IMR-90 (cell line): ENCODE data around the gene IL23R. TPM values are rescaled to one million over a fixed set of nuclear protein-coding genes. Genes with fewer than 3 reads are reported as not detected.

Experiments
- ATAC-seq: fragments of 200-7000 bp; cut with Tn5 transposase; 2 replicates; pipeline ENCODE4 v1.9.1; 2020; ENCODE audit warnings: low read depth, mild to moderate bottlenecking, moderate library complexity
- BruUV-seq: library from RNA; stranded (reverse); fragments of 400-500 nt; replicated peaks from 2 replicates; lab custom pipeline; 2021; lab: Mats Ljungman, UMichigan
- CTCF ChIA-PET: fragments of 300-600 bp; formaldehyde crosslinking; extraction: SDS; loops from one replicate; lab custom pipeline; 2021; ENCODE audit warnings: antibody characterized with exemption; lab: Yijun Ruan, JAX
- POLR2A ChIA-PET: fragments of 300-600 bp; sonication (Branson Sonifier 250); formaldehyde crosslinking; loops from one replicate; lab custom pipeline; 2022; ENCODE audit warnings: antibody characterized with exemption; ENCODE audit not compliant: unreplicated experiment; lab: Charles Lee
- DNase-seq: peaks from one replicate; pipeline ENCODE4 v3.0.0; 2013
- H2AFZ ChIP-seq: replicated peaks from 2 replicates; pipeline ENCODE3; 2013; ENCODE audit warnings: low read length, mild to moderate bottlenecking; ENCODE audit not compliant: poor library complexity
- H2AK5ac ChIP-seq: 2 replicates; pipeline ENCODE4 v1.6.1; 2013; ENCODE audit warnings: low read depth, low read length, inconsistent platforms
- H2AK9ac ChIP-seq: replicated peaks from 2 replicates; pipeline ENCODE3; 2013; ENCODE audit warnings: mild to moderate bottlenecking, low read depth, low read length, moderate library complexity; ENCODE audit not compliant: poor library complexity
- H2BK120ac ChIP-seq: 2 replicates; pipeline ENCODE4 v1.6.1; 2013; ENCODE audit warnings: low read depth, low read length, inconsistent platforms
- H2BK15ac ChIP-seq: 3 replicates; pipeline ENCODE4 v1.6.1; 2013; ENCODE audit warnings: low read depth, low read length, inconsistent platforms
- H2BK20ac ChIP-seq: 2 replicates; pipeline ENCODE4 v1.6.1; 2013; ENCODE audit warnings: low read depth, mild to moderate bottlenecking, inconsistent platforms, low read length, moderate library complexity
- H2BK5ac ChIP-seq: 2 replicates; pipeline ENCODE4 v1.6.1; 2013; ENCODE audit warnings: mild to moderate bottlenecking, low read depth, low read length, inconsistent platforms; ENCODE audit not compliant: poor library complexity, severe bottlenecking
- H3K14ac ChIP-seq: replicated peaks from 2 replicates; pipeline ENCODE4 v1.6.1; 2013; ENCODE audit warnings: low read depth, low read length, inconsistent platforms
- H3K18ac ChIP-seq: 2 replicates; pipeline ENCODE4 v1.6.1; 2013; ENCODE audit warnings: low read depth, low read length, control low read depth
- H3K23ac ChIP-seq: 2 replicates; pipeline ENCODE4 v1.6.1; 2013; ENCODE audit warnings: low read depth, low read length, inconsistent platforms
- H3K27ac ChIP-seq: 2 replicates; pipeline ENCODE4 v1.5.1; 2013; ENCODE audit warnings: mild to moderate bottlenecking, control low read depth, low read length; ENCODE audit not compliant: insufficient read depth
- H3K27me3 ChIP-seq: 2 replicates; pipeline ENCODE4 v1.6.1; 2013; ENCODE audit warnings: low read length; ENCODE audit not compliant: control insufficient read depth, insufficient read depth
- H3K36me3 ChIP-seq: 2 replicates; pipeline ENCODE4 v1.6.1; 2013; ENCODE audit warnings: low read length, mixed read lengths; ENCODE audit not compliant: control insufficient read depth, insufficient read depth
- H3K4ac ChIP-seq: 2 replicates; pipeline ENCODE4 v1.6.1; 2013; ENCODE audit warnings: low read depth, low read length, inconsistent platforms
- H3K4me1 ChIP-seq: 2 replicates; pipeline ENCODE4 v1.6.1; 2013; ENCODE audit warnings: low read length, mixed read lengths; ENCODE audit not compliant: control insufficient read depth, insufficient read depth
- H3K4me2 ChIP-seq: 2 replicates; pipeline ENCODE4 v1.6.1; 2013; ENCODE audit warnings: low read depth, mild to moderate bottlenecking, control low read depth, low read length, moderate library complexity
- H3K4me3 ChIP-seq: 2 replicates; pipeline ENCODE4 v1.5.1; 2013; ENCODE audit warnings: low read depth, mild to moderate bottlenecking, control low read depth, low read length, moderate library complexity; ENCODE audit not compliant: insufficient read depth
- H3K56ac ChIP-seq: 2 replicates; pipeline ENCODE4 v1.6.1; 2013; ENCODE audit warnings: low read length, inconsistent platforms; ENCODE audit not compliant: insufficient read depth; ENCODE audit errors: extremely low read depth
- H3K79me1 ChIP-seq, 2 experiments: 2 replicates each; pipeline ENCODE4 v1.6.1; 2013; ENCODE audit warnings: low read length in 2 of 2, inconsistent platforms in 1 of 2, low read depth in 1 of 2
- H3K9ac ChIP-seq: 2 replicates; pipeline ENCODE4 v1.6.1; 2013; ENCODE audit warnings: low read depth, low read length, control low read depth
- H3K9me1 ChIP-seq: 2 replicates; pipeline ENCODE4 v1.6.1; 2013; ENCODE audit warnings: low read length, inconsistent platforms; ENCODE audit not compliant: insufficient read depth
- H3K9me3 ChIP-seq: 2 replicates; pipeline ENCODE4 v1.6.1; 2013; ENCODE audit warnings: low read length; ENCODE audit not compliant: control insufficient read depth, insufficient read depth
- H4K20me1 ChIP-seq: 2 replicates; pipeline ENCODE4 v1.6.1; 2013; ENCODE audit warnings: low read length, inconsistent platforms; ENCODE audit not compliant: insufficient read depth
- H4K5ac ChIP-seq: 2 replicates; pipeline ENCODE4 v1.6.1; 2013; ENCODE audit warnings: mild to moderate bottlenecking, low read depth, low read length, control low read depth
- H4K8ac ChIP-seq, 2 experiments: 2 replicates each; pipeline ENCODE4 v1.6.1; 2013; ENCODE audit warnings: low read depth in 2 of 2, low read length in 2 of 2, control low read depth in 1 of 2, inconsistent platforms in 1 of 2
- H4K91ac ChIP-seq: 2 replicates; pipeline ENCODE4 v1.6.1; 2013; ENCODE audit warnings: low read depth, low read length, inconsistent platforms; ENCODE audit not compliant: insufficient read depth
- FOS ChIP-seq: fragments of 150-350 bp; IDR thresholded peaks from 2 replicates; pipeline ENCODE4 v1.6.1; 2016; ENCODE audit warnings: low read depth, low read length
- MAFK ChIP-seq: IDR thresholded peaks from 2 replicates; pipeline ENCODE4 v1.6.1; 2012; ENCODE audit warnings: low read depth, low read length, improper control_type of control experiment
- MAZ ChIP-seq: IDR thresholded peaks from 2 replicates; pipeline ENCODE4 v1.6.1; 2012; ENCODE audit warnings: low read depth, mild to moderate bottlenecking, low read length, improper control_type of control experiment, moderate library complexity, borderline replicate concordance
- MXI1 ChIP-seq: IDR thresholded peaks from 2 replicates; pipeline ENCODE4 v1.6.1; 2012; ENCODE audit warnings: low read depth, mild to moderate bottlenecking, low read length, moderate library complexity, borderline replicate concordance
- RAD21 ChIP-seq: IDR thresholded peaks from 2 replicates; pipeline ENCODE4 v1.6.1; 2012; ENCODE audit warnings: low read length, improper control_type of control experiment
- RCOR1 ChIP-seq: IDR thresholded peaks from 2 replicates; pipeline ENCODE4 v1.6.1; 2012; ENCODE audit warnings: mild to moderate bottlenecking, low read length, improper control_type of control experiment; ENCODE audit not compliant: insufficient replicate concordance
- RFX5 ChIP-seq: IDR thresholded peaks from 2 replicates; pipeline ENCODE4 v1.8.0; 2012; ENCODE audit warnings: low read depth, mild to moderate bottlenecking, low read length, moderate library complexity
- WGBS, 2 experiments: methylation state at CpG; one replicate each; pipeline versions ENCODE4 v1.1.5 to v1.1.7; 2013; ENCODE audit warnings: missing lambda C conversion rate in 2 of 2; ENCODE audit not compliant: insufficient read length in 1 of 2; ENCODE audit errors: extremely low coverage in 2 of 2; 5-methylcytosine and 5-hydroxymethylcytosine counted together
- dilution Hi-C: fragments of 300-500 bp; cut with HindIII; formaldehyde crosslinking; loops from one replicate; pipeline ENCODE4 v1.14.3; 2018; ENCODE audit warnings: low sequenced_read_pairs; ENCODE audit not compliant: unreplicated experiment
- in situ Hi-C: fragments of 300-500 bp; cut with MboI; formaldehyde crosslinking; loops from 3 replicates; pipeline ENCODE4 v1.14.3; 2019; ENCODE audit warnings: low sequenced_read_pairs, inconsistent platforms, mixed read lengths
- intact Hi-C: fragments of 100-400 bp; cut with micrococcal nuclease; formaldehyde crosslinking; loops from 2 replicates; pipeline ENCODE4 v1.10.0; 2022
- polyA plus RNA-seq, 3 experiments: library from polyadenylated mRNA; depleted of rRNA; stranded (reverse); fragments of >200 nt; gene quantifications; 2 replicates each; pipeline ENCODE4 v1.2.3, GENCODE V29; 2012; ENCODE audit warnings: low replicate concordance in 1 of 3
- total RNA-seq: library from RNA; depleted of rRNA; stranded (reverse); fragments of >200 nt; gene quantifications from 2 replicates; pipeline ENCODE4 v1.2.3, GENCODE V29; 2012
- TF ChIP-seq, protein P1 (sequence below): fragments of 150-350 bp; IDR thresholded peaks from 2 replicates; pipeline ENCODE4 v1.6.1; 2017; ENCODE audit warnings: mild to moderate bottlenecking, antibody characterized with exemption, low read length, low read depth

The IL23R gene
- total and polyA plus RNA-seq, 2 of the 4 experiments (the other 2 are of a cell fraction), result not detected

GRCh38 chr1:67188137-67188536 lies 21.9 kb downstream of the IL23R start:
- peaks cover 2% of the 10 kb centered on the region; the same call in 1 of the 2 replicates for H3K4me1 ChIP-seq
- no peaks in the 10 kb centered on the region for H3K79me1 ChIP-seq
- no peak for ATAC-seq
- no peak overlapping the region for H3K27ac ChIP-seq
- no peak for DNase-seq
- H3K9me3 ChIP-seq, result no peaks in the 10 kb centered on the region
- no peaks in the 10 kb centered on the region for H4K20me1 ChIP-seq
- peaks cover 3% of the 10 kb centered on the region; the same call in 1 of the 2 replicates for H3K9me1 ChIP-seq
- no peak overlapping the region for H3K56ac ChIP-seq
- H4K91ac ChIP-seq, result no peak overlapping the region
- no peak overlapping the region for H4K5ac ChIP-seq
- H2BK5ac ChIP-seq, result no peak overlapping the region
- POLR2A ChIA-PET, result no interaction called here
- no peak overlapping the region for H2AFZ ChIP-seq
- TF ChIP-seq RFX5 (no peak), RCOR1 (no peak), MXI1 (no peak), RAD21 (no peak), MAFK (no peak), FOS (no peak), MAZ (no peak)
- TF ChIP-seq, protein P1, sequence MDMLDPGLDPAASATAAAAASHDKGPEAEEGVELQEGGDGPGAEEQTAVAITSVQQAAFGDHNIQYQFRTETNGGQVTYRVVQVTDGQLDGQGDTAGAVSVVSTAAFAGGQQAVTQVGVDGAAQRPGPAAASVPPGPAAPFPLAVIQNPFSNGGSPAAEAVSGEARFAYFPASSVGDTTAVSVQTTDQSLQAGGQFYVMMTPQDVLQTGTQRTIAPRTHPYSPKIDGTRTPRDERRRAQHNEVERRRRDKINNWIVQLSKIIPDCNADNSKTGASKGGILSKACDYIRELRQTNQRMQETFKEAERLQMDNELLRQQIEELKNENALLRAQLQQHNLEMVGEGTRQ, result no peak
- H4K8ac ChIP-seq, result no peak overlapping the region
- intact Hi-C loops (no loop called here), dilution Hi-C loops (no loop called here), in situ Hi-C loops (no loop called here)
- BruUV-seq, result no TSS peak
- H2BK20ac ChIP-seq, result no peak overlapping the region
- H3K27me3 ChIP-seq, result peaks cover 1% of the 10 kb centered on the region; the same call in 1 of the 2 replicates
- no peak overlapping the region for H2AK9ac ChIP-seq
- no peak overlapping the region for H3K18ac ChIP-seq
- no peak overlapping the region for H2BK15ac ChIP-seq
- H3K36me3 ChIP-seq, result no peaks in the 10 kb centered on the region
- no peak overlapping the region for H3K14ac ChIP-seq
- no peak overlapping the region for H2BK120ac ChIP-seq
- no peak overlapping the region for H3K9ac ChIP-seq
- no peak overlapping the region for H2AK5ac ChIP-seq
- no peak overlapping the region for H3K4me3 ChIP-seq
- H3K4me2 ChIP-seq, result no peak overlapping the region
- H3K23ac ChIP-seq, result no peak overlapping the region
- no CpG with 5 or more reads among the region's 2 CpGs for WGBS, 2 experiments
- H3K4ac ChIP-seq, result no peak overlapping the region
- CTCF ChIA-PET, result no interaction called here
